WTC11 (cell line): ENCODE data around the gene PRR14.

Experiments used
- CTCF ChIP-seq: fragments of 200-600 bp; IDR thresholded peaks from 2 replicates; pipeline ENCODE4 v1.8.0; 2022; ENCODE audit warnings: antibody characterized with exemption
- E2F1 ChIP-seq: sonication (generic); formaldehyde crosslinking; IDR thresholded peaks from 2 replicates; pipeline ENCODE4 v1.8.0; 2022; ENCODE audit warnings: mild to moderate bottlenecking, missing genetic modification reagents
- IRF1 ChIP-seq: sonication (generic); formaldehyde crosslinking; IDR thresholded peaks from 2 replicates; pipeline ENCODE4 v1.8.0; 2023; ENCODE audit warnings: missing genetic modification reagents
- MAX ChIP-seq: sonication (generic); formaldehyde crosslinking; IDR thresholded peaks from 2 replicates; pipeline ENCODE4 v1.8.0; 2022; ENCODE audit warnings: mild to moderate bottlenecking, missing genetic modification reagents

- TF ChIP-seq IRF1 (CRISPR knock-in tag) = no peak
- no peak for TF ChIP-seq CTCF
- TF ChIP-seq E2F1 (CRISPR knock-in tag) = no peak
- no peak for TF ChIP-seq MAX (CRISPR knock-in tag)
These were observed 13.9 kb downstream of the PRR14 start for GRCh38 chr16:30664616-30665109.
